Esophagus squamous epithelium (tissue), 5 donors: ENCODE results near the gene SYP. TPM values are rescaled to one million over a fixed set of nuclear protein-coding genes. Genes with fewer than 3 reads are reported as not detected.
A peak's percentile ranks its signal among the peaks of the same experiment; 100 is the strongest.

Experiments used
- DNase-seq: peaks from one replicate; lab custom pipeline; 2025; lab: John Stamatoyannopoulos, UW
- H3K27ac ChIP-seq, 4 donors: fragments of 200-600 bp; sonication (generic); one replicate each; pipeline ENCODE4 v1.5.1; 2016 to 2019; ENCODE audit warnings: mild to moderate bottlenecking in 1 of 4
- H3K27me3 ChIP-seq, 4 donors: fragments of 200-600 bp; sonication (generic); 1 replicate in 3 of 4; 2 replicates in 1 of 4; pipeline versions ENCODE4 v1.5.1 to v1.6.0; 2017 to 2021; ENCODE audit warnings: antibody characterized with exemption in 1 of 4
- H3K36me3 ChIP-seq, 3 donors: fragments of 200-600 bp; sonication (generic); one replicate each; pipeline ENCODE4 v1.5.1; 2016 to 2019
- H3K4me1 ChIP-seq, 3 donors: fragments of 200-600 bp; sonication (generic); one replicate each; pipeline ENCODE4 v1.5.1; 2017 to 2019
- H3K4me3 ChIP-seq, 4 donors: fragments of 200-600 bp; sonication (generic); 1 replicate in 3 of 4; 2 replicates in 1 of 4; pipeline ENCODE4 v1.5.1; 2016 to 2019; ENCODE audit warnings: mild to moderate bottlenecking in 2 of 4, moderate library complexity in 1 of 4
- H3K9me3 ChIP-seq, 3 donors: fragments of 200-600 bp; sonication (generic); one replicate each; pipeline ENCODE4 v1.5.1; 2016 to 2019
- CTCF ChIP-seq, 6 experiments: fragments of 450-650 bp in 4 of 6; fragments of 200-600 bp in 2 of 6; sonication (generic) in 2 of 6; IDR thresholded peaks; one replicate each; pipeline ENCODE4 v1.5.1; 2016 to 2019; ENCODE audit warnings: antibody characterized with exemption in 6 of 6, mild to moderate bottlenecking in 4 of 6, moderate library complexity in 4 of 6
- POLR2A ChIP-seq, 4 donors: fragments of 450-650 bp; IDR thresholded peaks; one replicate each; pipeline ENCODE4 v1.6.1; 2017; ENCODE audit warnings: antibody characterized with exemption in 4 of 4, mild to moderate bottlenecking in 4 of 4, moderate library complexity in 3 of 4
- WGBS, 2 donors: methylation state at CpG; one replicate each; pipeline ENCODE4 v1.1.5; 2018; 5-methylcytosine and 5-hydroxymethylcytosine counted together
- intact Hi-C: fragments of 100-400 bp; cut with DNase I; formaldehyde crosslinking; loops from one replicate; pipeline ENCODE4 v1.15.0; 2022
- total RNA-seq, 4 donors: library from RNA; depleted of rRNA; stranded (reverse); fragments of >200 nt; gene quantifications; one replicate each; pipeline ENCODE4 v1.1.0, GENCODE V29; 2016
- donor health status: DM: yes; HTN: yes; CAD: no.

The SYP gene
- under 1 TPM; 0.15 to 0.57 (median 0.37) TPM for total RNA-seq

- TF ChIP-seq CTCF (IDR thresholded peaks at IDR 0.05), result peak in 1 of 6 experiments; percentile 26
- peak in 3 of 4 donors; percentile 52 to 66 (median 63) for TF ChIP-seq POLR2A (IDR thresholded peaks at IDR 0.05)
- Histone ChIP-seq H3K27me3 (no peaks in the 10 kb centered on the region), H3K4me1 (peaks cover 0 to 8% (median 3%) of the 10 kb centered on the region in 3 donors), H3K4me3 (peak within 1 kb of the TSS in 3 of 4 donors; percentile 21 to 58 (median 35)), H3K9me3 (no peaks in the 10 kb centered on the region), H3K27ac (peak within 1 kb of the TSS in 3 of 4 donors; percentile 54 to 66 (median 55)), H3K36me3 (no peaks in the 10 kb centered on the region)
- peak; percentile 48 for DNase-seq
- intact Hi-C loops, result loop anchor here (5.0 kb wide), 1 partner anchor 67 kb away; the partner anchor contains the start of gene PPP1R3F
- WGBS, 2 donors, result 0 to 28% methylated on average over 7 to 22 of the region's 61 CpGs
Observed at GRCh38 chrX:49199906-49200771, at the start of gene SYP. TSS of gene SYP (minus strand) at chrX:49200193. CDS start at chrX:49200186, 7 bp downstream.

DNA sequence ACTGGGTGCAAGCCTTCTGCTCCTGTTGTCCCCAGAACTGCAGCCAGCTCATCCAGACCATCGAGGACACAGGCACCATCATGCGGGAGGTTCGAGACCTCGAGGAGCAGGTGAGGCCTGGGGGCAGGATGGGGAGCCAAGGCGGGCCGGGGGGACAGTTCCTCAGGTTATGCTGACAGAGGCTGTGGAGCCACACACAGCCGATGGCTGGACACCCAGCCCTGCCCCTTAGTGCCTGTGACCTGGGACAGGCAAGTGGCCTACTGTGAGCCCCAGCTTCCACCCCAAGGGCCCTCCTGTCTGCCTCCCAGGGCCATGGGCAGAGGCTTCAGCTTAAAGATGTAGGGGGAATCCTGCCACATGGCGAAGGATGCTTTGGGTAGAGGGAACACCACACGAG lies 49.6 kb upstream of the SYP start:
- no peak overlapping the region for H3K27ac ChIP-seq
- H3K36me3 ChIP-seq, result peaks cover 0 to 53% (median 6%) of the 10 kb centered on the region in 3 donors
- no peak for DNase-seq
- no peaks in the 10 kb centered on the region for H3K27me3 ChIP-seq
- intact Hi-C loops, result no loop called here
- WGBS, 2 donors, result 75% methylated on average over 2 of the region's 9 CpGs; no CpG with 5 or more reads in 1 of the 2 donors
- H3K4me3 ChIP-seq, result no peak overlapping the region
- no peaks in the 10 kb centered on the region for H3K4me1 ChIP-seq
- no peak for TF ChIP-seq CTCF (IDR thresholded peaks at IDR 0.05)
- no peak for TF ChIP-seq POLR2A (IDR thresholded peaks at IDR 0.05)
- H3K9me3 ChIP-seq, result no peaks in the 10 kb centered on the region

DNA sequence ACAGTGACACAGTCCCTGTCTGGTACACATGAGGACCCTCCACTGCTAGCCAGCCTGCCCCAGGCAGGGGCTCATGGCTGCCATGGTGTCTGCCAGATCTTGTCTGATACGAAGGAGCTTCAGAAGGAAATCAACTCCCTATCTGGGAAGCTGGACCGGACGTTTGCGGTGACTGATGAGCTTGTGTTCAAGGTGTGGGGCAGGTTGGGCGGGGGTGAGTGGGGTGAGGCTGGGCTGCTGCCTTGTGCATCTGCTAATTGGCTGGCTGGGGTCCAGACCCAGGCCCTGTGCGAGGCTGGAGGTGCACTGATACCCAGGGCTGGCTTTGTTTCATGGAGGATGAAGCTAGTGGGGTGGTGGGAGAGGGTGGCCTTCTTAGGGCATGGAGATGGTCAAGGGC lies 49.1 kb upstream of the SYP start:
- Histone ChIP-seq H3K36me3 (peaks cover 0 to 59% (median 6%) of the 10 kb centered on the region in 3 donors), H3K4me1 (no peaks in the 10 kb centered on the region), H3K27me3 (no peaks in the 10 kb centered on the region), H3K27ac (no peak overlapping the region), H3K9me3 (no peaks in the 10 kb centered on the region), H3K4me3 (no peak overlapping the region)
- no peak for TF ChIP-seq POLR2A (IDR thresholded peaks at IDR 0.05)
- no peak for TF ChIP-seq CTCF (IDR thresholded peaks at IDR 0.05)
- 50% methylated on average over 1 of the region's 6 CpGs; no CpG with 5 or more reads in 1 of the 2 donors for WGBS, 2 donors
- no peak for DNase-seq
- intact Hi-C loops, result no loop called here

- intact Hi-C loops, result no loop called here
- Histone ChIP-seq H3K9me3 (no peaks in the 10 kb centered on the region), H3K4me3 (no peak overlapping the region), H3K4me1 (no peaks in the 10 kb centered on the region), H3K36me3 (peaks cover 0 to 68% (median 6%) of the 10 kb centered on the region in 3 donors), H3K27me3 (no peaks in the 10 kb centered on the region), H3K27ac (no peak overlapping the region)
- TF ChIP-seq CTCF (IDR thresholded peaks at IDR 0.05) (no peak), POLR2A (IDR thresholded peaks at IDR 0.05) (no peak)
- 91 to 100% methylated on average over 1 to 4 of the region's 28 CpGs for WGBS, 2 donors
- DNase-seq, result no peak
Observed at GRCh38 chrX:49247916-49248811, 48.2 kb upstream of the SYP start.
